K562 (cell line): ENCODE measurements around the gene SULT2B1. TPM values are rescaled to one million over a fixed set of nuclear protein-coding genes. Genes with fewer than 3 reads are reported as not detected.

Experiments used
- ATF7 ChIP-seq: fragments of 450-650 bp; IDR thresholded peaks from 2 replicates; pipeline ENCODE4 v1.7.1; 2014; ENCODE audit warnings: mild to moderate bottlenecking, moderate library complexity
- CHD1 ChIP-seq: fragments of 200-600 bp; sonication (generic); IDR thresholded peaks from one replicate; pipeline ENCODE4 v1.6.1; 2012; ENCODE audit warnings: mild to moderate bottlenecking, moderate library complexity, low read length, inconsistent platforms
- HMGN3 ChIP-seq: IDR thresholded peaks from 2 replicates; pipeline ENCODE4 v1.6.1; 2011; ENCODE audit warnings: borderline replicate concordance, low read depth, mild to moderate bottlenecking, mixed read lengths, low read length; ENCODE audit not compliant: insufficient read length; ENCODE audit errors: extremely low read depth
- IRF2 ChIP-seq: sonication (generic); formaldehyde crosslinking; IDR thresholded peaks from 2 replicates; pipeline ENCODE4 v1.8.1; 2022; ENCODE audit warnings: mild to moderate bottlenecking, missing genetic modification reagents
- JUN ChIP-seq, 2 experiments: sonication (generic) in 1 of 2; formaldehyde crosslinking in 1 of 2; IDR thresholded peaks; 2 replicates each; pipeline versions ENCODE4 v1.6.1 to v1.8.0; 2012 to 2022; ENCODE audit warnings: borderline replicate concordance in 2 of 2, mild to moderate bottlenecking in 2 of 2, improper control_type of control experiment in 1 of 2, low read depth in 1 of 2, low read length in 1 of 2, missing genetic modification reagents in 1 of 2
- MTA3 ChIP-seq: fragments of 450-650 bp; formaldehyde crosslinking; IDR thresholded peaks from 2 replicates; pipeline ENCODE4 v1.6.1; 2017; ENCODE audit warnings: mild to moderate bottlenecking, borderline replicate concordance
- NBN ChIP-seq: fragments of 450-650 bp; IDR thresholded peaks from 2 replicates; pipeline ENCODE4 v1.6.1; 2016; ENCODE audit warnings: low read depth, mild to moderate bottlenecking
- POLR2AphosphoS2 ChIP-seq: IDR thresholded peaks from 2 replicates; pipeline ENCODE4 v1.6.1; 2012; ENCODE audit warnings: low read length, improper control_type of control experiment
- RFX5 ChIP-seq: IDR thresholded peaks from 2 replicates; pipeline ENCODE4 v1.6.1; 2011; ENCODE audit warnings: low read depth, mild to moderate bottlenecking, improper control_type of control experiment, low read length
- SIX5 ChIP-seq, 2 experiments: IDR thresholded peaks; 2 replicates each; pipeline ENCODE4 v1.6.1; 2011; ENCODE audit warnings: low read length in 2 of 2, borderline replicate concordance in 1 of 2, low read depth in 1 of 2, mild to moderate bottlenecking in 1 of 2, moderate library complexity in 1 of 2; ENCODE audit not compliant: insufficient read depth in 1 of 2
- TEAD4 ChIP-seq, 2 experiments: sonication (generic) in 1 of 2; formaldehyde crosslinking in 1 of 2; IDR thresholded peaks; 2 replicates each; pipeline versions ENCODE4 v1.6.1 to v1.8.0; 2012 to 2022; ENCODE audit warnings: borderline replicate concordance in 1 of 2, inconsistent platforms in 1 of 2, low read length in 1 of 2, mild to moderate bottlenecking in 1 of 2, missing genetic modification reagents in 1 of 2
- XRCC5 ChIP-seq: fragments of 200-400 bp; formaldehyde crosslinking; IDR thresholded peaks from 2 replicates; pipeline ENCODE4 v1.6.1; 2017; ENCODE audit warnings: low read depth, mild to moderate bottlenecking, low read length
- ZFP30 ChIP-seq: fragments of 250-450 bp; sonication (Bioruptor Pico); IDR thresholded peaks from 2 replicates; pipeline ENCODE4 v1.8.0; 2022; ENCODE audit warnings: moderate library complexity, mild to moderate bottlenecking, inconsistent platforms, borderline replicate concordance
- ZNF24 ChIP-seq: fragments of 450-650 bp; IDR thresholded peaks from 2 replicates; pipeline ENCODE4 v1.6.1; 2016
- ZNF695 ChIP-seq: fragments of 450-650 bp; formaldehyde crosslinking; IDR thresholded peaks from 2 replicates; pipeline ENCODE4 v1.4.0; 2020; ENCODE audit warnings: mild to moderate bottlenecking, moderate library complexity
- polyA plus RNA-seq, 8 experiments: library from polyadenylated mRNA; depleted of rRNA in 4 of 8; stranded (reverse) in 5 of 8; unstranded in 3 of 8; fragments of >200 nt; fragmentation: Nextera tagmentation in 2 of 8; fragmentation: Illumina TruSeq in 1 of 8; extraction: Ambion mirVana in 2 of 8; extraction: Trizol in 1 of 8; gene quantifications; 2 replicates each; pipeline versions ENCODE4 v1.2.1 to v1.2.3, GENCODE V29; 2011 to 2014; ENCODE audit warnings: inconsistent platforms in 1 of 8, missing spikeins in 1 of 8
- total RNA-seq, 7 experiments: library from RNA; depleted of rRNA in 6 of 7; stranded (reverse); fragments of >200 nt in 6 of 7; fragmentation: Illumina TruSeq in 2 of 7; extraction: Trizol in 2 of 7; gene quantifications; 2 replicates each; pipeline versions ENCODE4 v1.2.1 to v1.2.3, GENCODE V29; 2011 to 2021; ENCODE audit warnings: low replicate concordance in 1 of 7
- TF ChIP-seq, protein P1 (sequence below): fragments of 250-450 bp; sonication (Bioruptor Pico); IDR thresholded peaks from 2 replicates; pipeline ENCODE4 v1.4.0; 2020
- TF ChIP-seq, protein P2 (sequence below), 2 experiments: fragments of 450-650 bp; conservative IDR thresholded peaks; 2 replicates each; pipeline ENCODE4 v1.6.1; 2017; ENCODE audit warnings: mild to moderate bottlenecking in 2 of 2, moderate library complexity in 2 of 2
- TF ChIP-seq, protein P3 (sequence below): IDR thresholded peaks from 2 replicates; pipeline ENCODE4 v1.6.1; 2011; ENCODE audit not compliant: insufficient read length; ENCODE audit errors: extremely low read depth

Gene SULT2B1
- total and polyA plus RNA-seq, 9 of the 15 experiments (the other 6 are each of a cell fraction or from before 2014, with no cell fraction given), result 0.09 to 0.62 (median 0.22) TPM; not detected in 2

DNA sequence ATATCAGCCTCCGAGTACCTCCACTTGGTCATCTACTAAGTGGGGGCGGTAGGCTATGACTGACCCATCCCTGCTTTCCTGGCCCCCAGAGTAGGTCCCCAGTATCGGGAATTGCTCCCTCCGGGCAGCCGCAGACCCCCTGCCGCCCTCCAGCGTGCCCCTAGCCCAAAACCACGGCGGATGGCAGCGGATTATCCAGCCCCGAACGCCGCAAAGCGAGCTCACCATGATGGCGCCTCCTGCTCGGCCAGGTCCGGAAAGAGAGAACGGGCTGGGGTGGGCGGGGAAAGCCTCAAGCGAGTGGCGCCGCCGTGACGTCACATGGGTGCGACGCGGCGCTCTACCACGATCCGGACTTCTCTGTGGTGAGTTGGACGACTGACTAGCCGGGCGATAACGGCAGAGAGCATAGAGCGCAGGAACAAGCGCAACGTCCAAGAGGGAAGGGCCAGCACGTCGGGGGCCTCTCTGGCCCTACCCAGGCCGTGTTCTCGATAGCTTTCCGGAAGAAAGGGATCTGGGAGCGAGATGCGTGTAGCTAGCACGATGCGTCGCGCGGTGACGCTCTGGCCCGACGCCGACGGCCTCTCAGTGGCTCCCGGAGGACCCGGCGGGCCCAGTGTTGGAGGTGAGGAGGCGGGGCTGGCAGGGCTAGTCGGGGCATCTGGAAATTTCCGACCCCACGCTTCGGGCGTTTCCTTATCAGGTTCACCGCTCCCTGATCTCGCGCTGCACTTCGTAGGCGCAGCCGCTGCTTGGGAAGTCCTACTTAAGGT, 67.1 kb downstream of the SULT2B1 start, which contains the start of the genes RPL18 and SPHK2 (continued):
- TF ChIP-seq JUN (IDR thresholded peaks at IDR 0.05; ENCODE audit: borderline replicate concordance, low read depth, low read length) (peak; percentile 63; the same call in 1 of the 2 replicates), JUN (CRISPR knock-in tag; IDR thresholded peaks at IDR 0.05; ENCODE audit: borderline replicate concordance) (0 out of 2 replicates have a peak, but pooled peaks have one; percentile 65), HMGN3 (peak; percentile 87), NBN (peak; percentile 97), ZNF695 (CRISPR knock-in tag) (no peak), RFX5 (peak; percentile 86), IRF2 (CRISPR knock-in tag) (no peak), ZFP30 (CRISPR knock-in tag) (no peak), XRCC5 (peak; percentile 28; the same call in 1 of the 2 replicates), SIX5 (IDR thresholded peaks at IDR 0.05; ENCODE audit: borderline replicate concordance in 1 of 2, insufficient read depth in 1 of 2, low read depth in 1 of 2, low read length in 2 of 2) (peak; percentile 53 to 62; a peak in 2 of 4 replicates), ATF7 (peak; percentile 95), TEAD4 (IDR thresholded peaks at IDR 0.05; ENCODE audit: low read length) (no peak), TEAD4 (CRISPR knock-in tag; IDR thresholded peaks at IDR 0.05; ENCODE audit: borderline replicate concordance) (no peak), CHD1 (peak; percentile 77), ZNF24 (0 out of 2 replicates have a peak, but pooled peaks have one; percentile 55), POLR2AphosphoS2 (peak; percentile 88), MTA3 (peak; percentile 82; the same call in 1 of the 2 replicates)
- TF ChIP-seq, protein P1, sequence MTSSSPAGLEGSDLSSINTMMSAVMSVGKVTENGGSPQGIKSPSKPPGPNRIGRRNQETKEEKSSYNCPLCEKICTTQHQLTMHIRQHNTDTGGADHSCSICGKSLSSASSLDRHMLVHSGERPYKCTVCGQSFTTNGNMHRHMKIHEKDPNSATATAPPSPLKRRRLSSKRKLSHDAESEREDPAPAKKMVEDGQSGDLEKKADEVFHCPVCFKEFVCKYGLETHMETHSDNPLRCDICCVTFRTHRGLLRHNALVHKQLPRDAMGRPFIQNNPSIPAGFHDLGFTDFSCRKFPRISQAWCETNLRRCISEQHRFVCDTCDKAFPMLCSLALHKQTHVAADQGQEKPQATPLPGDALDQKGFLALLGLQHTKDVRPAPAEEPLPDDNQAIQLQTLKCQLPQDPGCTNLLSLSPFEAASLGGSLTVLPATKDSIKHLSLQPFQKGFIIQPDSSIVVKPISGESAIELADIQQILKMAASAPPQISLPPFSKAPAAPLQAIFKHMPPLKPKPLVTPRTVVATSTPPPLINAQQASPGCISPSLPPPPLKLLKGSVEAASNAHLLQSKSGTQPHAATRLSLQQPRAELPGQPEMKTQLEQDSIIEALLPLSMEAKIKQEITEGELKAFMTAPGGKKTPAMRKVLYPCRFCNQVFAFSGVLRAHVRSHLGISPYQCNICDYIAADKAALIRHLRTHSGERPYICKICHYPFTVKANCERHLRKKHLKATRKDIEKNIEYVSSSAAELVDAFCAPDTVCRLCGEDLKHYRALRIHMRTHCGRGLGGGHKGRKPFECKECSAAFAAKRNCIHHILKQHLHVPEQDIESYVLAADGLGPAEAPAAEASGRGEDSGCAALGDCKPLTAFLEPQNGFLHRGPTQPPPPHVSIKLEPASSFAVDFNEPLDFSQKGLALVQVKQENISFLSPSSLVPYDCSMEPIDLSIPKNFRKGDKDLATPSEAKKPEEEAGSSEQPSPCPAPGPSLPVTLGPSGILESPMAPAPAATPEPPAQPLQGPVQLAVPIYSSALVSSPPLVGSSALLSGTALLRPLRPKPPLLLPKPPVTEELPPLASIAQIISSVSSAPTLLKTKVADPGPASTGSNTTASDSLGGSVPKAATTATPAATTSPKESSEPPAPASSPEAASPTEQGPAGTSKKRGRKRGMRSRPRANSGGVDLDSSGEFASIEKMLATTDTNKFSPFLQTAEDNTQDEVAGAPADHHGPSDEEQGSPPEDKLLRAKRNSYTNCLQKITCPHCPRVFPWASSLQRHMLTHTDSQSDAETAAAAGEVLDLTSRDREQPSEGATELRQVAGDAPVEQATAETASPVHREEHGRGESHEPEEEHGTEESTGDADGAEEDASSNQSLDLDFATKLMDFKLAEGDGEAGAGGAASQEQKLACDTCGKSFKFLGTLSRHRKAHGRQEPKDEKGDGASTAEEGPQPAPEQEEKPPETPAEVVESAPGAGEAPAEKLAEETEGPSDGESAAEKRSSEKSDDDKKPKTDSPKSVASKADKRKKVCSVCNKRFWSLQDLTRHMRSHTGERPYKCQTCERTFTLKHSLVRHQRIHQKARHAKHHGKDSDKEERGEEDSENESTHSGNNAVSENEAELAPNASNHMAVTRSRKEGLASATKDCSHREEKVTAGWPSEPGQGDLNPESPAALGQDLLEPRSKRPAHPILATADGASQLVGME, result no peak
- TF ChIP-seq, protein P2, sequence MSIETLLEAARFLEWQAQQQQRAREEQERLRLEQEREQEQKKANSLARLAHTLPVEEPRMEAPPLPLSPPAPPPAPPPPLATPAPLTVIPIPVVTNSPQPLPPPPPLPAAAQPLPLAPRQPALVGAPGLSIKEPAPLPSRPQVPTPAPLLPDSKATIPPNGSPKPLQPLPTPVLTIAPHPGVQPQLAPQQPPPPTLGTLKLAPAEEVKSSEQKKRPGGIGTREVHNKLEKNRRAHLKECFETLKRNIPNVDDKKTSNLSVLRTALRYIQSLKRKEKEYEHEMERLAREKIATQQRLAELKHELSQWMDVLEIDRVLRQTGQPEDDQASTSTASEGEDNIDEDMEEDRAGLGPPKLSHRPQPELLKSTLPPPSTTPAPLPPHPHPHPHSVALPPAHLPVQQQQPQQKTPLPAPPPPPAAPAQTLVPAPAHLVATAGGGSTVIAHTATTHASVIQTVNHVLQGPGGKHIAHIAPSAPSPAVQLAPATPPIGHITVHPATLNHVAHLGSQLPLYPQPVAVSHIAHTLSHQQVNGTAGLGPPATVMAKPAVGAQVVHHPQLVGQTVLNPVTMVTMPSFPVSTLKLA (conservative IDR thresholded peaks at IDR 0.05), result peak; percentile 96 to 98
- TF ChIP-seq, protein P3, sequence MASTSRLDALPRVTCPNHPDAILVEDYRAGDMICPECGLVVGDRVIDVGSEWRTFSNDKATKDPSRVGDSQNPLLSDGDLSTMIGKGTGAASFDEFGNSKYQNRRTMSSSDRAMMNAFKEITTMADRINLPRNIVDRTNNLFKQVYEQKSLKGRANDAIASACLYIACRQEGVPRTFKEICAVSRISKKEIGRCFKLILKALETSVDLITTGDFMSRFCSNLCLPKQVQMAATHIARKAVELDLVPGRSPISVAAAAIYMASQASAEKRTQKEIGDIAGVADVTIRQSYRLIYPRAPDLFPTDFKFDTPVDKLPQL, result no peak
